GM04503 (cell line): ENCODE results near the gene RUNDC1.
"Not testable (repeated sequence)": the region's sequence is repeated elsewhere in the genome, so short reads cannot be mapped to it uniquely, and the experiment has no call there.

Experiments
- DNase-seq: peaks from one replicate; pipeline ENCODE4 v3.0.0-alpha.2; 2012; ENCODE audit warnings: low read depth

RUNDC1 gene

GRCh38 chr17:42980274-42980765 is at the start of gene RUNDC1:
TSS of gene RUNDC1 (plus strand) at chr17:42980565. CDS start at chr17:42980577, 12 bp downstream.
- no peak for DNase-seq

- no peak for DNase-seq
These were observed 42.4 kb upstream of the RUNDC1 start for GRCh38 chr17:42937712-42938596.

DNA sequence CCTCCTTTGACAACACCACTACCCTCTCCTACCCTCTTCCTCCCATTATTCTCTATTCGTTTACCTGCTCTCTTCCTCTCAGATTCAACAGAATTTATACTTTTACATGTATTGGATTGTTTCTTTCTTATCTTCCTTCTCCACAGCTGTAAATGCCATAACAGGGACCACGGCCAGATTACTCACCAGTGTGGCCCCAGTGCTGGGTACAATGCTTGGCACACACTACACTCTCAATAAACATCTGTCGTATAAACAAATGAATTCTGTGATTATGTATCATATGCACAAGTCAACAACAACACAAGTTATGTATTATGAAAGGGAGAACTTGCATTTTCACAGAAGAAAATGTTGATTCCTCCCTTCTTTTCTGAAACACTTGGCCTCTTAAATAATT is 36.2 kb upstream of the RUNDC1 start:
- DNase-seq, result no peak

GRCh38 chr17:42946812-42947211 is 33.6 kb upstream of the RUNDC1 start:
- DNase-seq, result no peak

GRCh38 chr17:42950044-42950783 is 30.2 kb upstream of the RUNDC1 start:
- no peak for DNase-seq

DNA sequence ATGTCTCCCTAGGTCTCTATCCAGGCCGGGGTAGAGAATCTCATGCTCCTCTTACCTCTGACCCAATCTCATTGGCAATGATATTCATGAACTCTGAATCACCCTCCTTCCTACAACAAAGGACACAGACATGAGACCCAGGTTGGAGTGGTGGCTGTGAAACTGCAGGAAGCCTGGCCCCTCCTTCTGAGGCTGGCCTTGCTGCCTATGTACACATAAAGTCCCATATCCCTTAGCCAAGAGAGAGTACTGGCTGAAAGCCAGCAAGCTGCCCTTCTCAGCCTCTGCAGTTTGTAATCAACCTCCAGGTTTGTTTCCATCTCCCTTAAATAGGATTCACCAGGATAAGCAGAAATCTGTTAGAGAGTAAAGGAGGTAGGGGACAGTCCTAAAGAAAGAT is 26.7 kb upstream of the RUNDC1 start:
- DNase-seq, result no peak

- DNase-seq, result peak; percentile 81
These were observed 16.0 kb upstream of the RUNDC1 start, which contains the start of gene AARSD1 for GRCh38 chr17:42964161-42964932. TSS of gene AARSD1 (minus strand) at chr17:42964454. CDS start at chr17:42964440, 14 bp downstream.

DNA sequence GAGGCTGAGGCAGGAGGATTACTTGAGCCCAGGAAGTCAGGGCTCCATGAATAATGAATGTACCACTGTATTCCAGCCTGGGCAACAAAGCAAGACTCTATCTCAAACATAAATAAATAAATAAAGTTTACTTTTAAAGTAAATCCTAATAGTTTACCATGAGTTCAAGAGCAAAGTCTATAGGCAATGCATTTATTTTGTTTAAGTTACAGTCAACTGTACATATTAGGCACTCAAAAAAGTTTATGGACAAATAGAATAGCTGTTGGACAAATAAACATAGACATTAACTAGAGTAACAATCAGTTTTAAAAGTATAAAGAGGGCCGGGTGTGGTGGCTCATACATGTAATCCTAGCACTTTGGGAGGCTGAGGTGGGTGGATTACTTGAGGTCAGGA is 12.4 kb upstream of the RUNDC1 start:
- DNase-seq, result no peak

- no peak for DNase-seq
These were observed 11.3 kb upstream of the RUNDC1 start for GRCh38 chr17:42969001-42969581.

DNA sequence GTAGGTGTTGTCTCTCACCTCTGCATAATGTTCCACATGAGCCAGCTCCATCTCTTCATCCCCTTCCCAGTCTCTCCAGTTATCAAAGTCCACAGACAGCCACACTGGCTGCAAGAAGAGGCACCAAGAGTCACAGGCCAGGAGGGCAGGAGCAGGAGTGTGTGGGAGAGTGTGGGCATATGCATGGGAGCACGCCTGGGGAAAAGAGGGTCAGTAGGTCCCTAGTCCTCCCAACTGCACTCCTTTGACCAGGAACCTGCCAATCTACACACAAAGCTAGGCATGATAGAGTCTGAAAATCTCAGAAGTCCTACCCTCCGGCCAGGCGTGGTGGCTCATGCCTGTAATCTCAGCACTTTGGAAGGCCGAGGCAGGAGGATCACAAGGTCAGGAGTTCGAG is 8.8 kb upstream of the RUNDC1 start:
- DNase-seq, result no peak

DNA sequence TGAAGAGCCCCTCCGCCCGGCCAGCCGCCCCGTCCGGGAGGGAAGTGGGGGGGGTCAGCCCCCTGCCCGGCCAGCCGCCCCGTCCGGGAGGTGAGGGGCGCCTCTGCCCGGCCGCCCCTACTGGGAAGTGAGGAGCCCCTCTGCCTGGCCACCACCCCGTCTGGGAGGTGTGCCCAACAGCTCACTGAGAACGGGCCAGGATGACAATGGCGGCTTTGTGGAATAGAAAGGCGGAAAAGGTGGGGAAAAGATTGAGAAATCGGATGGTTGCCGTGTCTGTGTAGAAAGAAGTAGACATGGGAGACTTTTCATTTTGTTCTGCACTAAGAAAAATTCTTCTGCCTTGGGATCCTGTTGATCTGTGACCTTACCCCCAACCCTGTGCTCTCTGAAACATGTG is 7.0 kb upstream of the RUNDC1 start:
- DNase-seq, result not testable (repeated sequence)

DNA sequence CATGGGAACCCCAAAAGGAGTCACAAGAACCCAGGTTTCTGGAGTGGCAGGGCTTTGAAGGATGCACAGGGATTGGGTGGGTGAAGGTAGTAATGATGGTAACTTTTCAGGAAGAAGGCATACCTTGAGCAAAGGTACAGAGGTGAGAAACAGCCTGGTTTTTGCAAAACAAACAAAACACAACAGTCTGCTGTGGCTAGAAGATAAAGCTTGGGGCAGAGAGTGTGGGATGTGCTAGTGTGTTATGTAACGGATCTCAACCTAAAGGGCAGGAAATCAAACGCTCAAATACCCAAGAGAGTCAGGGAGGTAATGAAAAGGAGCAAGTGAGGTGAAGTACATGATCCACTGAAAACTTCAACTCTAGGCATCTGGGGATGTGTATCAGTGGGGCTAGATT is 5.1 kb upstream of the RUNDC1 start:
- no peak for DNase-seq

DNA sequence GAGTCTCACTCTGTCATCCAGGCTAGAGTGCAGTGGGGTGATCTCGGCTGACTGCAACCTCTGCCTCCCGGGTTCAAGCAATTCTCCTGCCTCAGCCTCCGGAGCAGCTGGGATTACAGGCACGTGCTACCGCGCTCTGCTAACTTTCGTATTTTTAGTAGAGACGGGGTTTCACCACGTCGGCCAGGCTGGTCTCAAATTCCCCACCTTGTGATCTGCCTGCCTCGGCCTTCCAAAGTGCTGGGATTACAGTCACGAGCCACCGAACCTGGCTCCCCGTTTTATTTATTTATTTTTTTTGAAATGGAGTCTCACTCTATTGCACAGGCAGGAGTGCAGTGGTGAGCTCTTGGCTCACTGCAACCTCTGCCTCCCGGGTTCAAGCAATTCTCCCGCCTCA is 4.7 kb upstream of the RUNDC1 start:
- DNase-seq, result not testable (repeated sequence)

GRCh38 chr17:42979511-42980273 is 673 bp upstream of the RUNDC1 start, which contains the start of gene PTGES3L:
TSS of gene PTGES3L (minus strand) at chr17:42980080. CDS start at chr17:42980053, 27 bp downstream.
- DNase-seq, result no peak

DNA sequence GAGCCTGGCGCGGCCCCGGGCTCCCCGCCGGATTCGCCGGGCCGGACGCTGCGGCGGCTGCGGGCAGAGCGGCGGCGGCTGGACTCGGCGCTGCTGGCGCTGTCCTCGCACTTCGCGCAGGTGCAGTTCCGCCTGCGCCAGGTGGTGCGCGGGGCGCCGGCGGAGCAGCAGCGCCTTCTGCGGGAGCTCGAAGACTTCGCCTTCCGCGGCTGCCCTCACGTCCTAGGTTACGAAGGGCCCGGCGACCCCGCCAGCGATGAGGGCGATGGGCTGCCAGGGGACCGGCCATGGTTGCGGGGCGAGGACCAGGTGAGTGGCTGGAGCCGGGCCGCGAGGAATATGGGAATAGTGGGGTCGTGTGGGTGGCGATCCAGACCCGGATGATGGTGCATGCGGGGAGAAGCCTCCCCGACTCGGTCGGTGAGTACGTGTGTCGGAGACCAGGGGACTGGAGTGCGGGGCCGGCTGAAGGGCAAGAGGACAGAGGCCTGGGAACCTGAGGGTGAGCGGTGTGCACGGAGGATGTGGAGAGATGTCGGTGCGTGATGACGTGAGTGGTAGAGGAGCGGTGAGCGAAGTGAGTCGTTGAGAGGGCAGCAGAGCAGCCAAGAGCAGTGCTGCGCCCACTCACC is 517 bp downstream of the RUNDC1 start:
- no peak for DNase-seq

DNA sequence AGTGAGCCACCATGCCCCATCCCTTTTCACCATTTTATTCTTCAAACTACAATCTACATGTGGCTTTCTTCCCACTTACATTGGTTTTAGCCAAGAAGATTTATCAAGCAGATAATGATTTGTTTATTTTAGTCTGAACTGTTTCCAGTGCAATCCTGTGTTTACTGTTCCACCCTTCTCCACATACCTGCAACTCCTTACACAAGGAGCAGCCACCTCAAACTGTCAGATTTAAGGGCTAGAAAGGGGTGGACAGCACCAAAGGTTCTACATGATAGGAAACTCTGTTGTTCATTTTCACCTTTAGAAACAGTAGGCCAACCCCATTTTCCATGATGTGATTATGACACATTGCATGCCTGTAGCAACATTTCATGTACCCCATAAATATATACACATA is 1.9 kb downstream of the RUNDC1 start:
- DNase-seq, result no peak

- no peak for DNase-seq
These were observed 4.9 kb downstream of the RUNDC1 start for GRCh38 chr17:42985225-42985624.

GRCh38 chr17:42989141-42989540 is 8.8 kb downstream of the RUNDC1 start:
- DNase-seq, result no peak

DNA sequence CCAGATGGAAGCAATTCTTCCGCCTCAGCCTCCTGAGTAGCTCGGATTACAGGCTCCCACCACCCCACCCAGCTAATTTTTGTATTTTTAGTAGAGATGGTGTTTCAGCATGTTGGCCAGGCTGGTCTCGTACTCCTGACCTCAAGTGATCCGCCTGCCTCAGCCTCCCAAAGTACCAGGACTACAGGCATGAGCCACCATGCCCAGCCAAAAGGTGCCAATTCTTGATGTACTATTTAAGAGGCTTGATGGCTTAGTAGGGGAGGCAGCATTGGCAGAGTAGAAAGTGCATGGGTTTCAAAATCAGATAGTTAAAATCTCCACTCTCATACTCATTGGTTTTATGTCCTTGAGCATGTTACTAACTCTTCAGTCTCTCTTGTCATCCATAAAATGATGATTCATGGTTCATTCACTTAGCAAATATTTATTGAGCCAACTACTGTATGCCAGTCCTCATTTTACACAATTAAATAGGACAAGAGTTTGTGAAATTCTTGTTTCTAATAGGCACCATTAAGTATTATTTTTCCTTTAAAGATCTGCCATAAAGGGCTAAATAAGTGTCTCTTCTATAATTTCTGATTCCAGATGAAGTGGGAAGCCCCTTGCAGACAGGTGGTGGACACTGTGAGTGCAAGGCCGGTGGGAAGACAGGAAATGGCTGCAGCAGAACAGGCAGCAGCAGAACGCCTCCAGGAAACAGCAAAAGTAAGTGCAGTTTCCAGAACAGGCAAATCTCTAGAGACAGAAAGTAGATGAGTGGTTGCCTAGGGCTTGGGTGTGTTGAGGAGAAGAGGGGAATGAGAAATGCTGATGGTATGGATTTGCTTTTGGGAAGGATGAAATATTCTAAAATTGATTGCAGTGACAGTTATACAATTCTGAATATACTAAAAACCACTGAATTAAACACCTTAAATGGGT is 9.6 kb downstream of the RUNDC1 start:
- DNase-seq, result no peak
